NCI-H774 (cell line): ENCODE data around the gene HIRIP3.

Experiments
- DNase-seq: peaks from one replicate; lab custom pipeline; 2025; lab: John Stamatoyannopoulos, UW

HIRIP3 gene

GRCh38 chr16:29999605-30000004 lies 4.2 kb upstream of the HIRIP3 start:
- DNase-seq = no peak

- no peak for DNase-seq
Measured at GRCh38 chr16:29996766-29997250, 1.4 kb upstream of the HIRIP3 start.

- peak; percentile 97 for DNase-seq
Measured at GRCh38 chr16:29995911-29996765, 721 bp upstream of the HIRIP3 start, which contains the start of gene INO80E. INO80E (plus strand) TSS chr16:29996241; CDS start chr16:29996311, 70 bp downstream.

- DNase-seq = no peak
Measured at GRCh38 chr16:29994600-29995323, 655 bp downstream of the HIRIP3 start.

- no peak for DNase-seq
Measured at GRCh38 chr16:29993903-29994599, 1.4 kb downstream of the HIRIP3 start.

- no peak for DNase-seq
Measured at GRCh38 chr16:29993191-29993902, 2.1 kb downstream of the HIRIP3 start.

GRCh38 chr16:29992344-29992967 lies 3.0 kb downstream of the HIRIP3 start:
- no peak for DNase-seq

GRCh38 chr16:29991571-29991904 lies 3.9 kb downstream of the HIRIP3 start:
- no peak for DNase-seq

GRCh38 chr16:29990883-29991570 lies 4.4 kb downstream of the HIRIP3 start:
- no peak for DNase-seq

- DNase-seq = no peak
Measured at GRCh38 chr16:29990034-29990433, 5.4 kb downstream of the HIRIP3 start.

GRCh38 chr16:29989111-29989858 lies 6.1 kb downstream of the HIRIP3 start:
- no peak for DNase-seq

GRCh38 chr16:29988346-29989075 lies 6.9 kb downstream of the HIRIP3 start:
- DNase-seq = no peak

GRCh38 chr16:29987371-29988085 lies 7.9 kb downstream of the HIRIP3 start:
- DNase-seq = no peak

- DNase-seq = no peak
Measured at GRCh38 chr16:29986931-29987330, 8.5 kb downstream of the HIRIP3 start.

GRCh38 chr16:29986231-29986630 lies 9.2 kb downstream of the HIRIP3 start:
- no peak for DNase-seq

- DNase-seq = no peak
Measured at GRCh38 chr16:29985271-29985811, 10.1 kb downstream of the HIRIP3 start.

- no peak for DNase-seq
Measured at GRCh38 chr16:29984764-29985147, 10.7 kb downstream of the HIRIP3 start.

- no peak for DNase-seq
Measured at GRCh38 chr16:29984137-29984763, 11.2 kb downstream of the HIRIP3 start.
